Neural cell (in vitro differentiated cells): Measurements from ENCODE around the gene TET2. TPM values are rescaled to one million over a fixed set of nuclear protein-coding genes. Genes with fewer than 3 reads are reported as not detected.

Source experiments
- H2AFZ ChIP-seq: fragments of 200-600, 300-800 bp; sonication (generic), shearing (Covaris generic); 2 replicates; pipeline ENCODE4 v1.6.0; 2014; ENCODE audit warnings: low read depth, mild to moderate bottlenecking, antibody characterized with exemption, low read length, moderate library complexity
- H3F3A ChIP-seq: fragments of 200-600 bp; shearing (Covaris generic); 2 replicates; pipeline ENCODE4 v1.6.1; 2016; ENCODE audit warnings: mild to moderate bottlenecking, moderate library complexity, mixed read lengths, antibody characterized with exemption, low read length; ENCODE audit not compliant: insufficient read depth, poor library complexity, severe bottlenecking
- H3K27ac ChIP-seq: fragments of 200-600, 300-800 bp; sonication (generic), shearing (Covaris generic); 2 replicates; pipeline ENCODE4 v1.5.1; 2014; ENCODE audit warnings: mild to moderate bottlenecking, low read length, moderate library complexity
- H3K27me3 ChIP-seq: fragments of 300-800, 200-600 bp; sonication (generic), shearing (Covaris generic); 2 replicates; pipeline ENCODE4 v1.6.0; 2014; ENCODE audit warnings: mild to moderate bottlenecking, low read depth, low read length, moderate library complexity; ENCODE audit not compliant: insufficient read depth
- H3K36me3 ChIP-seq: fragments of 300-800, 200-600 bp; sonication (generic), shearing (Covaris generic); 2 replicates; pipeline ENCODE4 v1.5.1; 2014; ENCODE audit warnings: mild to moderate bottlenecking, antibody characterized with exemption, low read length, moderate library complexity; ENCODE audit not compliant: insufficient read depth
- H3K4me2 ChIP-seq: fragments of 300-800, 200-600 bp; sonication (generic), shearing (Covaris generic); 2 replicates; pipeline ENCODE4 v1.6.0; 2014; ENCODE audit warnings: mild to moderate bottlenecking, low read length
- H3K4me3 ChIP-seq: fragments of 300-800, 200-600 bp; sonication (generic), shearing (Covaris generic); 2 replicates; pipeline ENCODE4 v1.5.1; 2014; ENCODE audit warnings: mild to moderate bottlenecking, low read length, moderate library complexity
- H3K79me2 ChIP-seq: fragments of 200-600 bp; shearing (Covaris generic); replicated peaks from 2 replicates; pipeline ENCODE4 v1.6.0; 2014; ENCODE audit warnings: mild to moderate bottlenecking, low read length, moderate library complexity; ENCODE audit not compliant: insufficient read depth
- H3K9ac ChIP-seq: fragments of 300-800, 200-600 bp; sonication (generic), shearing (Covaris generic); 2 replicates; pipeline ENCODE4 v1.6.1; 2016; ENCODE audit warnings: mild to moderate bottlenecking, low read length, mixed read lengths
- H3K9me2 ChIP-seq: fragments of 200-600 bp; shearing (Covaris generic); 2 replicates; pipeline ENCODE4 v1.6.1; 2016; ENCODE audit warnings: mild to moderate bottlenecking, low read length, mixed read lengths; ENCODE audit not compliant: insufficient read depth
- H3K9me3 ChIP-seq: fragments of 200-600, 300-800 bp; sonication (generic), shearing (Covaris generic); 2 replicates; pipeline ENCODE4 v1.6.1; 2016; ENCODE audit warnings: mild to moderate bottlenecking, mixed run types, low read length, moderate library complexity, mixed read lengths
- H4K20me1 ChIP-seq: fragments of 200-600 bp; shearing (Covaris generic); 2 replicates; pipeline ENCODE4 v1.6.1; 2016; ENCODE audit warnings: mild to moderate bottlenecking, mixed run types; ENCODE audit not compliant: insufficient read depth
- EP300 ChIP-seq: fragments of 450-650 bp; conservative IDR thresholded peaks from 2 replicates; pipeline ENCODE4 v1.6.1; 2014; ENCODE audit warnings: antibody characterized with exemption, mild to moderate bottlenecking, moderate library complexity; ENCODE audit not compliant: poor library complexity, severe bottlenecking
- EZH2 ChIP-seq: fragments of 200-600, 300-800 bp; shearing (Covaris generic), sonication (generic); IDR thresholded peaks from 2 replicates; pipeline ENCODE4 v1.6.1; 2014; ENCODE audit warnings: antibody characterized with exemption, low read length, borderline replicate concordance, mild to moderate bottlenecking; ENCODE audit not compliant: insufficient read depth, poor library complexity, severe bottlenecking
- MXI1 ChIP-seq: fragments of 450-650 bp; conservative IDR thresholded peaks from 2 replicates; pipeline ENCODE4 v1.6.1; 2014; ENCODE audit warnings: antibody characterized with exemption, mild to moderate bottlenecking; ENCODE audit not compliant: poor library complexity, severe bottlenecking
- POLR2AphosphoS5 ChIP-seq: IDR thresholded peaks from 2 replicates; pipeline ENCODE4 v1.6.1; 2012
- RAD21 ChIP-seq: fragments of 450-650 bp; conservative IDR thresholded peaks from 2 replicates; pipeline ENCODE4 v1.6.1; 2014; ENCODE audit warnings: antibody characterized with exemption, mild to moderate bottlenecking, moderate library complexity
- SMC3 ChIP-seq: fragments of 450-650 bp; conservative IDR thresholded peaks from 2 replicates; pipeline ENCODE4 v1.6.1; 2014; ENCODE audit warnings: antibody characterized with exemption, mild to moderate bottlenecking, moderate library complexity; ENCODE audit not compliant: poor library complexity
- TAF1 ChIP-seq: IDR thresholded peaks from 2 replicates; pipeline ENCODE4 v1.6.1; 2012; ENCODE audit warnings: low read depth
- polyA plus RNA-seq: library from polyadenylated mRNA; depleted of rRNA; stranded (reverse); fragments of >200 nt; gene quantifications from 2 replicates; pipeline ENCODE4 v1.2.3, GENCODE V29; 2014
- TF ChIP-seq, protein P1 (sequence below): fragments of 450-650 bp; IDR thresholded peaks from 2 replicates; pipeline ENCODE4 v1.5.1; 2014; ENCODE audit warnings: antibody characterized with exemption, mild to moderate bottlenecking, moderate library complexity; ENCODE audit not compliant: poor library complexity, severe bottlenecking
- TF ChIP-seq, protein P2 (sequence below): IDR thresholded peaks from 2 replicates; pipeline ENCODE4 v1.6.1; 2012; ENCODE audit warnings: borderline replicate concordance

Gene TET2
- polyA plus RNA-seq, 1 donor from 2014 or later = 27.1 TPM

DNA sequence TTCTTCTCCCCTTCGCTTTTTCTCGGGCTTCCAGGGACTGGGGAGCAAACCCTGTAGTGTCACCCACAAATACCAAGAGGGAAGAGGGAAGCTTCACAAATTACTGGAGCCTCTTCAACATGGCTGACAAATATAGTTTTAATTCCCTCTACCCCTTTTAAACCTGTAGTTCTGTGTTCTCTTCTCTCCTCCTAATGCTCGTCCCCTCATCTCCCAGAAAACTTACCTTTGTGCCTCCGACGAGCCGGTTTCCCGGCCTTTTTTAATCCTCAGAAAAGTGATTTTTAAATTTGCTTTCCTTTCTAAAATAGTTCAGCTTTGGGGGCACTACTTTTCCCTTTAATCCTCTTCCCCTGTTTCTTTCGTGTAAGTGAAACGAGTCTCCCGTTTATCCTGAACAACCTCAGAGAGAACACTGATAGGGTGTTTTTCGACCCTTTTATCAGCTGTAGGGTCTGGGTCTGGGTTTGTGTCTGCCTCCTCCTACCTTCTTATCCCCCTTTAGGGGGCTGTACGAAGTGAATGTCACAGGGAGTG is 408 bp downstream of the TET2 start:
- H3K27ac ChIP-seq = peak overlapping the region; percentile 99
- H3K4me2 ChIP-seq = peak overlapping the region; percentile 46
- peak overlapping the region; percentile 99 for H3K9ac ChIP-seq
- no peaks in the 10 kb centered on the region for H3F3A ChIP-seq
- no peaks in the 10 kb centered on the region for H3K36me3 ChIP-seq
- H3K4me3 ChIP-seq = peak overlapping the region; percentile 92
- H2AFZ ChIP-seq = peak overlapping the region; percentile 89
- H3K79me2 ChIP-seq = peaks cover 52% of the 10 kb centered on the region
- H3K9me2 ChIP-seq = no peaks in the 10 kb centered on the region
- H3K9me3 ChIP-seq = no peaks in the 10 kb centered on the region
- no peaks in the 10 kb centered on the region for H4K20me1 ChIP-seq
- TF ChIP-seq, protein P1, sequence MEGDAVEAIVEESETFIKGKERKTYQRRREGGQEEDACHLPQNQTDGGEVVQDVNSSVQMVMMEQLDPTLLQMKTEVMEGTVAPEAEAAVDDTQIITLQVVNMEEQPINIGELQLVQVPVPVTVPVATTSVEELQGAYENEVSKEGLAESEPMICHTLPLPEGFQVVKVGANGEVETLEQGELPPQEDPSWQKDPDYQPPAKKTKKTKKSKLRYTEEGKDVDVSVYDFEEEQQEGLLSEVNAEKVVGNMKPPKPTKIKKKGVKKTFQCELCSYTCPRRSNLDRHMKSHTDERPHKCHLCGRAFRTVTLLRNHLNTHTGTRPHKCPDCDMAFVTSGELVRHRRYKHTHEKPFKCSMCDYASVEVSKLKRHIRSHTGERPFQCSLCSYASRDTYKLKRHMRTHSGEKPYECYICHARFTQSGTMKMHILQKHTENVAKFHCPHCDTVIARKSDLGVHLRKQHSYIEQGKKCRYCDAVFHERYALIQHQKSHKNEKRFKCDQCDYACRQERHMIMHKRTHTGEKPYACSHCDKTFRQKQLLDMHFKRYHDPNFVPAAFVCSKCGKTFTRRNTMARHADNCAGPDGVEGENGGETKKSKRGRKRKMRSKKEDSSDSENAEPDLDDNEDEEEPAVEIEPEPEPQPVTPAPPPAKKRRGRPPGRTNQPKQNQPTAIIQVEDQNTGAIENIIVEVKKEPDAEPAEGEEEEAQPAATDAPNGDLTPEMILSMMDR = no peak
- TF ChIP-seq TAF1 = peak; percentile 50
- TF ChIP-seq RAD21 = no peak
- no peaks in the 10 kb centered on the region for H3K27me3 ChIP-seq

DNA sequence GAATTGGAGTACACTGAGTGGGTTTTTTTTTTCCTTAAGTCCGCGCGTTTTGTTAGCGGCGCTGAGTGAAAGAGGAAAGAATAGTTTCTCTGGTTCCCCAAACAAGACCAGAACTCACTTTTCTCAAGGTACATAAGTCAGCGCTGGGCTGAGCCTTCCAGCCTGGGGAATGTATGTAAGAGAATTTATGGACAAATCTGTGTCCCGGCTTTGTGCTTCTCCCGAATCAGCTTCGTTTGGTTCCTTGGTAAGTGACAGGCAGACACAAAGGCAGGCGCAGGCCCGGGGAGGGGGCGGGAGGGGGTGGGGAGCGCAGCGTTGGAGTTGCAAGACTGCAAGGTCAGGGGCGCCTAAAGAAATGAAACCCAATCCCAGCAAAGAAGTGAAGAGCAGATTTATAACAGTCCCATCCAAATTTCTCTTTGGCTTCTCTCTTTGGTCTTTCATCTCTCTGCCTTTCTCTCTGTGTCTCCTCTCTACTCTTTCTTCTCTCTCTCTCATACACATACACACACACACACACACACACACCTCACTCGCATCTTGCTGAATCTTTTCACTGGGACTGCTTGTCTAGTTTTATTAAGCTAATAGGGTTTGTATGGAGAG is 981 bp downstream of the TET2 start:
- Histone ChIP-seq H3K9me3 (no peaks in the 10 kb centered on the region), H3F3A (no peaks in the 10 kb centered on the region), H3K27me3 (no peaks in the 10 kb centered on the region), H3K4me2 (peak overlapping the region; percentile 68), H3K79me2 (peaks cover 58% of the 10 kb centered on the region), H3K4me3 (peak overlapping the region; percentile 92), H4K20me1 (no peaks in the 10 kb centered on the region), H3K9ac (peak overlapping the region; percentile 99), H3K27ac (peak overlapping the region; percentile 99), H3K36me3 (no peaks in the 10 kb centered on the region), H2AFZ (peak overlapping the region; percentile 89), H3K9me2 (no peaks in the 10 kb centered on the region)
- TF ChIP-seq MXI1 (no peak), EP300 (no peak), SMC3 (no peak), RAD21 (no peak), TAF1 (peak; percentile 73), EZH2 (no peak), POLR2AphosphoS5 (peak; percentile 67)
- TF ChIP-seq, protein P1 = no peak
- TF ChIP-seq, protein P2, sequence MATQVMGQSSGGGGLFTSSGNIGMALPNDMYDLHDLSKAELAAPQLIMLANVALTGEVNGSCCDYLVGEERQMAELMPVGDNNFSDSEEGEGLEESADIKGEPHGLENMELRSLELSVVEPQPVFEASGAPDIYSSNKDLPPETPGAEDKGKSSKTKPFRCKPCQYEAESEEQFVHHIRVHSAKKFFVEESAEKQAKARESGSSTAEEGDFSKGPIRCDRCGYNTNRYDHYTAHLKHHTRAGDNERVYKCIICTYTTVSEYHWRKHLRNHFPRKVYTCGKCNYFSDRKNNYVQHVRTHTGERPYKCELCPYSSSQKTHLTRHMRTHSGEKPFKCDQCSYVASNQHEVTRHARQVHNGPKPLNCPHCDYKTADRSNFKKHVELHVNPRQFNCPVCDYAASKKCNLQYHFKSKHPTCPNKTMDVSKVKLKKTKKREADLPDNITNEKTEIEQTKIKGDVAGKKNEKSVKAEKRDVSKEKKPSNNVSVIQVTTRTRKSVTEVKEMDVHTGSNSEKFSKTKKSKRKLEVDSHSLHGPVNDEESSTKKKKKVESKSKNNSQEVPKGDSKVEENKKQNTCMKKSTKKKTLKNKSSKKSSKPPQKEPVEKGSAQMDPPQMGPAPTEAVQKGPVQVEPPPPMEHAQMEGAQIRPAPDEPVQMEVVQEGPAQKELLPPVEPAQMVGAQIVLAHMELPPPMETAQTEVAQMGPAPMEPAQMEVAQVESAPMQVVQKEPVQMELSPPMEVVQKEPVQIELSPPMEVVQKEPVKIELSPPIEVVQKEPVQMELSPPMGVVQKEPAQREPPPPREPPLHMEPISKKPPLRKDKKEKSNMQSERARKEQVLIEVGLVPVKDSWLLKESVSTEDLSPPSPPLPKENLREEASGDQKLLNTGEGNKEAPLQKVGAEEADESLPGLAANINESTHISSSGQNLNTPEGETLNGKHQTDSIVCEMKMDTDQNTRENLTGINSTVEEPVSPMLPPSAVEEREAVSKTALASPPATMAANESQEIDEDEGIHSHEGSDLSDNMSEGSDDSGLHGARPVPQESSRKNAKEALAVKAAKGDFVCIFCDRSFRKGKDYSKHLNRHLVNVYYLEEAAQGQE = peak; percentile 57
